ENCODE data around the gene SAP30. TPM values are rescaled to one million over a fixed set of nuclear protein-coding genes. Genes with fewer than 3 reads are reported as not detected.

Gene SAP30
- total and polyA plus RNA-seq, 2 experiments from 2014 or later: 9.3 to 16.5 TPM

DNA sequence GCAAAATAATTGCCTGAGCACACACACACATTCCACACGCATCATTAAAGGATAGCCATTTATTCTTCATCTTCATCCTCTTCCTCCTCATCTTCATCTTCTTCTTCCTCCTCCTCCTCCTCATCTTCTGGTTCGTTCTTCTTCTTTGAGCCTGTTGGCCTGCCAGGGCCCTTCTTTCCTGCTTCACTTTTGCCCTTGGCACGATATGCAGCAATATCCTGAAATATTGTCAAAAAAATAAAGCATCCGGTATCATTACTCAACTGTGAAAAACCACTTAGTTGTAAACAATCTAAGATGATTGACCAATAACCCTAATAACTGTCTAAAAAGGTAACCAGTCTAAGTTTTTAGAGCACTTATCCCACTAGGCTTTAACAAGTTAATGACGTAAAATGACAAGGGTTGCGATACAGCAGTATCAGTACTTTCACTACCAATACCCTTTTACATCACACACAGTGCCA lies 38.7 kb upstream of the SAP30 start:
- DNase-seq (ENCODE audit: low spot score) (no peak), ATAC-seq (no peak)
- H3K9me3 Mint-ChIP-seq: 0 out of 3 replicates have a peak, but pooled peaks cover 3% of the 10 kb centered on the region
- Histone ChIP-seq H3K79me2 (replicated peaks; ENCODE audit: insufficient read depth) (peaks cover 15% of the 10 kb centered on the region), H3K27me3 (ENCODE audit: insufficient read depth) (peaks cover 11% of the 10 kb centered on the region; the same call in 1 of the 2 replicates), H2AFZ (no peak overlapping the region), H3K4me1 (ENCODE audit: insufficient read depth) (peaks cover 11% of the 10 kb centered on the region), H3F3A (replicated peaks; ENCODE audit: low read depth) (no peaks in the 10 kb centered on the region), H3K9me2 (ENCODE audit: insufficient read depth) (no peaks in the 10 kb centered on the region), H3K4me3 (peak overlapping the region; percentile 84), H4K20me1 (replicated peaks; ENCODE audit: insufficient read depth) (peaks cover 11% of the 10 kb centered on the region; the same call in 1 of the 2 replicates), H3K4me2 (peak overlapping the region; percentile 90), H3K36me3 (ENCODE audit: insufficient read depth) (peaks cover 32% of the 10 kb centered on the region; the same call in 1 of the 2 replicates), H3K27ac (ENCODE audit: low read depth) (no peak overlapping the region)
- H3K27me3 Mint-ChIP-seq (ENCODE audit: insufficient read depth, low read depth, poor library complexity): peaks cover 24% of the 10 kb centered on the region
- H3K27ac Mint-ChIP-seq: no peak overlapping the region
- peaks cover 61% of the 10 kb centered on the region for H3K36me3 Mint-ChIP-seq (ENCODE audit: low read depth)
- peaks cover 22% of the 10 kb centered on the region for H3K4me1 Mint-ChIP-seq
- H3K4me3 Mint-ChIP-seq: peak overlapping the region; percentile 97
- no peak for TF ChIP-seq ZNF331 (CRISPR knock-in tag; IDR thresholded peaks at IDR 0.05; ENCODE audit: low read depth)
- TF ChIP-seq, protein P1, sequence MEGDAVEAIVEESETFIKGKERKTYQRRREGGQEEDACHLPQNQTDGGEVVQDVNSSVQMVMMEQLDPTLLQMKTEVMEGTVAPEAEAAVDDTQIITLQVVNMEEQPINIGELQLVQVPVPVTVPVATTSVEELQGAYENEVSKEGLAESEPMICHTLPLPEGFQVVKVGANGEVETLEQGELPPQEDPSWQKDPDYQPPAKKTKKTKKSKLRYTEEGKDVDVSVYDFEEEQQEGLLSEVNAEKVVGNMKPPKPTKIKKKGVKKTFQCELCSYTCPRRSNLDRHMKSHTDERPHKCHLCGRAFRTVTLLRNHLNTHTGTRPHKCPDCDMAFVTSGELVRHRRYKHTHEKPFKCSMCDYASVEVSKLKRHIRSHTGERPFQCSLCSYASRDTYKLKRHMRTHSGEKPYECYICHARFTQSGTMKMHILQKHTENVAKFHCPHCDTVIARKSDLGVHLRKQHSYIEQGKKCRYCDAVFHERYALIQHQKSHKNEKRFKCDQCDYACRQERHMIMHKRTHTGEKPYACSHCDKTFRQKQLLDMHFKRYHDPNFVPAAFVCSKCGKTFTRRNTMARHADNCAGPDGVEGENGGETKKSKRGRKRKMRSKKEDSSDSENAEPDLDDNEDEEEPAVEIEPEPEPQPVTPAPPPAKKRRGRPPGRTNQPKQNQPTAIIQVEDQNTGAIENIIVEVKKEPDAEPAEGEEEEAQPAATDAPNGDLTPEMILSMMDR (conservative IDR thresholded peaks at IDR 0.05; ENCODE audit: low read depth in 2 of 2): no peak
- no peak for TF ChIP-seq NANOG (IDR thresholded peaks at IDR 0.05; ENCODE audit: borderline replicate concordance)
- no peak for TF ChIP-seq EZH2 (IDR thresholded peaks at IDR 0.05; ENCODE audit: low read depth, unreplicated experiment)
- TF ChIP-seq ZNF114 (CRISPR knock-in tag; IDR thresholded peaks at IDR 0.05): no peak
- TF ChIP-seq EZH2phosphoT487 (IDR thresholded peaks at IDR 0.05; ENCODE audit: unreplicated experiment): no peak
- TF ChIP-seq, protein P2, sequence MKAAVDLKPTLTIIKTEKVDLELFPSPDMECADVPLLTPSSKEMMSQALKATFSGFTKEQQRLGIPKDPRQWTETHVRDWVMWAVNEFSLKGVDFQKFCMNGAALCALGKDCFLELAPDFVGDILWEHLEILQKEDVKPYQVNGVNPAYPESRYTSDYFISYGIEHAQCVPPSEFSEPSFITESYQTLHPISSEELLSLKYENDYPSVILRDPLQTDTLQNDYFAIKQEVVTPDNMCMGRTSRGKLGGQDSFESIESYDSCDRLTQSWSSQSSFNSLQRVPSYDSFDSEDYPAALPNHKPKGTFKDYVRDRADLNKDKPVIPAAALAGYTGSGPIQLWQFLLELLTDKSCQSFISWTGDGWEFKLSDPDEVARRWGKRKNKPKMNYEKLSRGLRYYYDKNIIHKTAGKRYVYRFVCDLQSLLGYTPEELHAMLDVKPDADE (IDR thresholded peaks at IDR 0.05): no peak
- TF ChIP-seq POLR2AphosphoS5 (IDR thresholded peaks at IDR 0.05; ENCODE audit: low read depth): no peak
- TF ChIP-seq, protein P3, sequence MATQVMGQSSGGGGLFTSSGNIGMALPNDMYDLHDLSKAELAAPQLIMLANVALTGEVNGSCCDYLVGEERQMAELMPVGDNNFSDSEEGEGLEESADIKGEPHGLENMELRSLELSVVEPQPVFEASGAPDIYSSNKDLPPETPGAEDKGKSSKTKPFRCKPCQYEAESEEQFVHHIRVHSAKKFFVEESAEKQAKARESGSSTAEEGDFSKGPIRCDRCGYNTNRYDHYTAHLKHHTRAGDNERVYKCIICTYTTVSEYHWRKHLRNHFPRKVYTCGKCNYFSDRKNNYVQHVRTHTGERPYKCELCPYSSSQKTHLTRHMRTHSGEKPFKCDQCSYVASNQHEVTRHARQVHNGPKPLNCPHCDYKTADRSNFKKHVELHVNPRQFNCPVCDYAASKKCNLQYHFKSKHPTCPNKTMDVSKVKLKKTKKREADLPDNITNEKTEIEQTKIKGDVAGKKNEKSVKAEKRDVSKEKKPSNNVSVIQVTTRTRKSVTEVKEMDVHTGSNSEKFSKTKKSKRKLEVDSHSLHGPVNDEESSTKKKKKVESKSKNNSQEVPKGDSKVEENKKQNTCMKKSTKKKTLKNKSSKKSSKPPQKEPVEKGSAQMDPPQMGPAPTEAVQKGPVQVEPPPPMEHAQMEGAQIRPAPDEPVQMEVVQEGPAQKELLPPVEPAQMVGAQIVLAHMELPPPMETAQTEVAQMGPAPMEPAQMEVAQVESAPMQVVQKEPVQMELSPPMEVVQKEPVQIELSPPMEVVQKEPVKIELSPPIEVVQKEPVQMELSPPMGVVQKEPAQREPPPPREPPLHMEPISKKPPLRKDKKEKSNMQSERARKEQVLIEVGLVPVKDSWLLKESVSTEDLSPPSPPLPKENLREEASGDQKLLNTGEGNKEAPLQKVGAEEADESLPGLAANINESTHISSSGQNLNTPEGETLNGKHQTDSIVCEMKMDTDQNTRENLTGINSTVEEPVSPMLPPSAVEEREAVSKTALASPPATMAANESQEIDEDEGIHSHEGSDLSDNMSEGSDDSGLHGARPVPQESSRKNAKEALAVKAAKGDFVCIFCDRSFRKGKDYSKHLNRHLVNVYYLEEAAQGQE (IDR thresholded peaks at IDR 0.05; ENCODE audit: unreplicated experiment): no peak
- no peak for TF ChIP-seq CREB1 (CRISPR knock-in tag; IDR thresholded peaks at IDR 0.05; ENCODE audit: low read depth)
- no peak for TF ChIP-seq STAT1 (IDR thresholded peaks at IDR 0.05; ENCODE audit: unreplicated experiment)
- TF ChIP-seq, protein P4, sequence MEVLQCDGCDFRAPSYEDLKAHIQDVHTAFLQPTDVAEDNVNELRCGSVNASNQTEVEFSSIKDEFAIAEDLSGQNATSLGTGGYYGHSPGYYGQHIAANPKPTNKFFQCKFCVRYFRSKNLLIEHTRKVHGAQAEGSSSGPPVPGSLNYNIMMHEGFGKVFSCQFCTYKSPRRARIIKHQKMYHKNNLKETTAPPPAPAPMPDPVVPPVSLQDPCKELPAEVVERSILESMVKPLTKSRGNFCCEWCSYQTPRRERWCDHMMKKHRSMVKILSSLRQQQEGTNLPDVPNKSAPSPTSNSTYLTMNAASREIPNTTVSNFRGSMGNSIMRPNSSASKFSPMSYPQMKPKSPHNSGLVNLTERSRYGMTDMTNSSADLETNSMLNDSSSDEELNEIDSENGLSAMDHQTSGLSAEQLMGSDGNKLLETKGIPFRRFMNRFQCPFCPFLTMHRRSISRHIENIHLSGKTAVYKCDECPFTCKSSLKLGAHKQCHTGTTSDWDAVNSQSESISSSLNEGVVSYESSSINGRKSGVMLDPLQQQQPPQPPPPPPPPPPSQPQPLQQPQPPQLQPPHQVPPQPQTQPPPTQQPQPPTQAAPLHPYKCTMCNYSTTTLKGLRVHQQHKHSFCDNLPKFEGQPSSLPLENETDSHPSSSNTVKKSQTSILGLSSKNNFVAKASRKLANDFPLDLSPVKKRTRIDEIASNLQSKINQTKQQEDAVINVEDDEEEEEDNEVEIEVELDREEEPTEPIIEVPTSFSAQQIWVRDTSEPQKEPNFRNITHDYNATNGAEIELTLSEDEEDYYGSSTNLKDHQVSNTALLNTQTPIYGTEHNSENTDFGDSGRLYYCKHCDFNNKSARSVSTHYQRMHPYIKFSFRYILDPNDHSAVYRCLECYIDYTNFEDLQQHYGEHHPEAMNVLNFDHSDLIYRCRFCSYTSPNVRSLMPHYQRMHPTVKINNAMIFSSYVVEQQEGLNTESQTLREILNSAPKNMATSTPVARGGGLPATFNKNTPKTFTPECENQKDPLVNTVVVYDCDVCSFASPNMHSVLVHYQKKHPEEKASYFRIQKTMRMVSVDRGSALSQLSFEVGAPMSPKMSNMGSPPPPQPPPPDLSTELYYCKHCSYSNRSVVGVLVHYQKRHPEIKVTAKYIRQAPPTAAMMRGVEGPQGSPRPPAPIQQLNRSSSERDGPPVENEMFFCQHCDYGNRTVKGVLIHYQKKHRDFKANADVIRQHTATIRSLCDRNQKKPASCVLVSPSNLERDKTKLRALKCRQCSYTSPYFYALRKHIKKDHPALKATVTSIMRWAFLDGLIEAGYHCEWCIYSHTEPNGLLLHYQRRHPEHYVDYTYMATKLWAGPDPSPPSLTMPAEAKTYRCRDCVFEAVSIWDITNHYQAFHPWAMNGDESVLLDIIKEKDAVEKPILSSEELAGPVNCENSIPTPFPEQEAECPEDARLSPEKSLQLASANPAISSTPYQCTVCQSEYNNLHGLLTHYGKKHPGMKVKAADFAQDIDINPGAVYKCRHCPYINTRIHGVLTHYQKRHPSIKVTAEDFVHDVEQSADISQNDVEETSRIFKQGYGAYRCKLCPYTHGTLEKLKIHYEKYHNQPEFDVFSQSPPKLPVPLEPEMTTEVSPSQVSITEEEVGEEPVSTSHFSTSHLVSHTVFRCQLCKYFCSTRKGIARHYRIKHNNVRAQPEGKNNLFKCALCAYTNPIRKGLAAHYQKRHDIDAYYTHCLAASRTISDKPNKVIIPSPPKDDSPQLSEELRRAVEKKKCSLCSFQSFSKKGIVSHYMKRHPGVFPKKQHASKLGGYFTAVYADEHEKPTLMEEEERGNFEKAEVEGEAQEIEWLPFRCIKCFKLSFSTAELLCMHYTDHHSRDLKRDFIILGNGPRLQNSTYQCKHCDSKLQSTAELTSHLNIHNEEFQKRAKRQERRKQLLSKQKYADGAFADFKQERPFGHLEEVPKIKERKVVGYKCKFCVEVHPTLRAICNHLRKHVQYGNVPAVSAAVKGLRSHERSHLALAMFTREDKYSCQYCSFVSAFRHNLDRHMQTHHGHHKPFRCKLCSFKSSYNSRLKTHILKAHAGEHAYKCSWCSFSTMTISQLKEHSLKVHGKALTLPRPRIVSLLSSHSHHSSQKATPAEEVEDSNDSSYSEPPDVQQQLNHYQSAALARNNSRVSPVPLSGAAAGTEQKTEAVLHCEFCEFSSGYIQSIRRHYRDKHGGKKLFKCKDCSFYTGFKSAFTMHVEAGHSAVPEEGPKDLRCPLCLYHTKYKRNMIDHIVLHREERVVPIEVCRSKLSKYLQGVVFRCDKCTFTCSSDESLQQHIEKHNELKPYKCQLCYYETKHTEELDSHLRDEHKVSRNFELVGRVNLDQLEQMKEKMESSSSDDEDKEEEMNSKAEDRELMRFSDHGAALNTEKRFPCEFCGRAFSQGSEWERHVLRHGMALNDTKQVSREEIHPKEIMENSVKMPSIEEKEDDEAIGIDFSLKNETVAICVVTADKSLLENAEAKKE (CRISPR knock-in tag; IDR thresholded peaks at IDR 0.05): no peak
- no peak for TF ChIP-seq JUNB (IDR thresholded peaks at IDR 0.05; ENCODE audit: unreplicated experiment)

Data from GM23338 (cell line).